Stimulated activated CD4-positive, alpha-beta T cell treated with anti-CD3 and anti-CD28 coated beads, Interleukin-15, amount 100 ng/mL, for 1 hour (primary cell): Measurements from ENCODE around the gene MTHFD1L.
"Not testable (repeated sequence)": the region's sequence is repeated elsewhere in the genome, so short reads cannot be mapped to it uniquely, and the experiment has no call there.

Experiments
- DNase-seq, 2 donors: peaks; one replicate each; pipeline ENCODE4 v3.0.0-alpha.2; 2020; ENCODE audit warnings: low read depth in 1 of 2, low spot score in 1 of 2

The MTHFD1L gene

DNA sequence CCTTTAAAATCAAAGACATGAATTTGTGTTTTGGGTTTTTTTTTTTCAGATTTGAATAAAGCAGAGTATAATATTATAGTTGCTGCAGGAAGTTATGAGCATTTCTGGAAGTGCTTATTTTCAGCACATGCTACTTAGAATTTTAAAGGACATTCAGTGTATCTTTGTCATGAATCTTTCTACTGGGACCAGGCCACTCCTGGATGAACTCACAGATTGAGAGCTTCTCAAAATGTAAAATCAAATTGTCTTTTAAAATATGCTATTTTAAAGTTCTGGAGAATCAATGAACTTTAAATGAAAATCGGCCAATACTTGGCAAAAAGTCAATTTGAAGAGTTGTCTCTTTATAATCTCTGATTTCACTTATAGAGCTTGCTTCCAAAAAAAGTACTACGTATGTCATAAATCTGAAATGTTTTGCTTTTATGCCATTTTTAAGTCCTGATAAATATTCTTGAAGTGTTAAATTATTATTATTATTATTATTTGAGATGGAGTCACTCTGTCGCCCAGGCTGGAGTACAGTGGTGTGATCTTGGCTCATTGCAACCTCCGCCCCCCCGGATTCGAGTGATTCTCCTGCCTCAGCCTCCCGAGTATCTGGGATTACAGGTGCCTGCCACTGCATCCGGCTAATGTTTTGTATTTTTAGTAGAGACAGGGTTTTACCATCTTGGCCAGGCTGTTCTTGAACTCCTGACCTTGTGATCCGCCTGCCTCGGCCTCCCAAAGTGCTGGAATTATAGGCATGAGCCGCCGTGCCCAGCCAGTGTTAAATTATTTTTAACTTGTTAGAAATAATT is 198.5 kb downstream of the MTHFD1L start:
- no peak for DNase-seq

DNA sequence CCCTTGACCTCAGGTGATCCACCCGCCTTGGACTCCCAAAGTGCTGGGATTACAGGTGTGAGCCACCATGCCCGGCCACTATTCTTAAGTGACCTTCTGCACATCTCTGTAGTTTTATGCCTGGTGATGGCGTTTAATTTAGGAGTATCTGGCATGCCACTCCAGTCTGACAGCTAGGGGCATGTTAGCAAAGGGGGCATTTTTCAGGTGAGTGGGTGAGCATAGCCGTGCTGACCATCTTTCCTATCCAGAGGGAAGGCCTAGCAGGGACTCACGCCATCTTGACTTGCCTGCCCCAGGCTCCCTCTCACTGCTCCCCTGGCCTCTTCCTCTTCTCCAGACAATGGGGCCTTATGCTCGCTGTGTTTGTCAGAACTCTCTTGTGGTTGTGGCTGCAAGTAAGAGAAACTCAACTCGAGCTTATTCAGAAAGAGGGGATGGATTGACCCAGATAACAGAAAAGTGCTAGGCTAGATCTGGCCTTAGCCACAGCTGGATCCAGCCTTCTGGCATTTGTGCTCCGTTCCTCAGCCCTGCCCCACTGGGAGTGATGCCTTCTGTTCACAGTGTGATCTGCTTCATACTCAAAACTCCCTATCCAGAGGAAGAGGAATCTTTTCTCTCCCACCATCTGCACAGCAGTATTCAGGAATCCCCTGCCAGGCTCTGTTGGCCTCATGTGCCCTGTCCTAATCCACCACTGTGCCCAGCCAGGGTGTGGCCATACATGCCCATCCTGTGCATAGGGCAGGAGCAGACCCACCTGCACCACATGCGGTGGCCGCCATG is 199.7 kb downstream of the MTHFD1L start:
- no peak for DNase-seq

DNA sequence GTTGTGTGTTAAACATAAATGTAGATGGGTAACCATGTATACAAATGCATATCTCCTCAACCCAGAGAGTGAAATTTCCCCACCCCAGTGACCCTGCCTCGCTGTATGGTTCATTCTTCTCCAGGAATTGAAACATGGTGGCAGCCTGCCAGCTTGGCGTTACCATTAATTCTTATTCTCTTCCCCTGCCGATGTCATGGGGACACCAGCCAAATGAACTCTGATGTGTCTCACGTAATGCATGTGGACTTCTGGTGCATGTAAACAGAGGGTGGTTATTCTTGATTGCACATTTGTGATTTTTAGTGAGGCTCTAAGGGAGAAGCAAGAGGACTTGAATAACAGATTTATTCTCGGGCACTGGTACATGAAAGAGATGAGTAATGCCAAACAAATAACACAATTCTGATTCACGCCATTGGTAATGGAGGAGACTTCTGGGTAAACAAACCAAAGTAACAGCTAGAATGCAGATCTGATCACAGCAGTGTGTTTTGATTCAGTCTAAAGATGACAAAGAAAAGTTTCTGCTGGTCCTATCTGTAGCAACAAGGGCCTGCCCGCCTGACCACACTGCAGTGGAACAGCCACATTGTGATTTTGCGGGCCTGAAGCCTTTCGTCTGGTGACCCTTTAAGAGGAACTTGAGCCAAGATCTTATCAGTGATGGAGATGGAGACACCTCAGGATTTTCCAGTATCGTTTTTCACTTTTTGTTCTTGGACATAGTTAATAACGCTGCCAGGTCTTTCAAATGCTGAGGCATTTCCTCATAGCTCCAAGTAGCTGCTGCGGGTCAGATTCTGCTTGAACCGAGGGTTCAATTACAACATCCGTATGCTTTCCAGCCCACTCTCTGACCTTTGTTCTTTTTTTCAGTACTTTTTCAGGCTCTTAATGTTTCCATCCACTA is 202.4 kb downstream of the MTHFD1L start:
- no peak for DNase-seq

DNA sequence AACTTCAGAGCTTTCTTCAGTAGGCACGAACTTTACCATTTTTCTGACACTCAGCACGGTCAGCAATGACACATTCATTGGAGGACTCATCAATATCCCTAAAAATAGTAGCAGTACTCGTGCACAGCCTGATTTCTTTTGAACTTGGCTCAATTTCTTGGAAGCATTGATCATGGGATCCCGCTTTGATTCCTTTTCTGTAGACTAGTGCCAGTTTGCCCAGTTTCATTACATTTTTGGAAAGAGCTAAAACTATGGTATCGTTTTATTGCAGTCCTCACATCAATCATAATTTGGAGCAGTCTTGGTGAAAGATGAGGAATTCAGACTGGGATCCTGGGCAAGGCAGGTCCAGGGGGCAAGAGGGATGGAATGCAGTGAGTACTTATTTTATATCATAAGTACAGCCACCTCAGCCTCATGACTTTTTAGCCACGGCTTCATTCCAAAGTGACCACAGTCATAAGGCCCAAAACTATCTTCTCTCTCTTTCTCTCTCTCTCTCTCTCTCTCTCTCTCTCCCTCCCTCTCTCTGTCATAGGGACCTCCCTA is 203.3 kb downstream of the MTHFD1L start:
- DNase-seq = no peak

DNA sequence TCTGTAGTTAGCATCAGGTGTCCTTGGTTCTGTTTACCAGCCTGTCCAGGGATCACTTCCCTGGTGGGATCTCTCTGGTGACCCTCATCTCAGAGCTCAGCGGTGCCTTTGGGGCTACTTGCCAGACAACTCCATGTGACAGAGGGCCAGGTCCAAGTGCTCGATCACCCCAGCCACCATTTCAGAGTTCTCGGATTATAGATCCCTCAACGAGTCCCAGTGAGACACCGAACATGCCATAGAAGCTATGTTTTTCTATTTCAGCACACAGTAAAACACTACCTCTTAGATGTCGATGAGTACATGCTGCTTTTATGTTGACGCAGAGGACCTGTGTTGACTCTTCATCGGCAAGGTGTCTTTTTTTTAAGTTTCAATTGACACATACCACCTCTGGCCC is 204.1 kb downstream of the MTHFD1L start:
- no peak for DNase-seq

DNA sequence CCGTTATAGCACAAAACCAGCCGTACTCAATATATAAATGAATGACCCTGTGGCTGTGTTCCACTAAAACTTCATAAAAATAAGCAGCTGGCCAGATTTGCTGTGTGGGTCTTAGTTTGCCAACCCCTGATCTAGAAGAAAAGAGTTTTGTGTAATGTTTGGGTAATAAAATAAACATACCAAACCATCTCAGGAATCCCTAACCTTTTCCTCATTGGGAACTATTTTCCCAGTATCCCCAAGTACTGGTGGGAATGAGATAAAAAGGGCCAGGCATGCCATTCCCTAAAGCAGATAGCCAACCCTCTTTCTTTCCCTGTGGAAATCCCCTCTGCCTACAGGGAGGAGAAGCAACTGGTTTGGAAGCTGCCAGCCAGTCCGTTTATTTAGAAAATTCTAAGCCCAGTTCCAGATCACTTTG is 205.1 kb downstream of the MTHFD1L start:
- no peak for DNase-seq

DNA sequence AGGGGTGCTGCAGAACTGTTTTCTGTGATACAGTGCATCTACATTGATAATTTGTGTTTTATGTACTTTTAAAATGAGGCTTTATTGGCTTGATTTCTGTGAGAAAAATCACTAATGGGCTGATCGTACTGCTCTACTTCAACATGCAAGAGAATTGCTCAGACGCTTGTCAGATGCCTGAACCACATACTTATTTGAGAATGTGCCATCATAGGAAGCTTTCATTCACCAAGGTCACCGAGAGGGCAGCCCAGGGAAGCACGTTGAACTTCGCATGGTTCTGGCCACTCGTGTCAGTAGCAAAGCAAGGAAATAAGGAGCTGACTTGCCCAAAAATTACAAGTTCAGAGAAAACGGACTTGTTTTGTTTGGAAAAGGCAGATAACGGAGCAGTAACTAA is 205.8 kb downstream of the MTHFD1L start:
- DNase-seq = no peak

DNA sequence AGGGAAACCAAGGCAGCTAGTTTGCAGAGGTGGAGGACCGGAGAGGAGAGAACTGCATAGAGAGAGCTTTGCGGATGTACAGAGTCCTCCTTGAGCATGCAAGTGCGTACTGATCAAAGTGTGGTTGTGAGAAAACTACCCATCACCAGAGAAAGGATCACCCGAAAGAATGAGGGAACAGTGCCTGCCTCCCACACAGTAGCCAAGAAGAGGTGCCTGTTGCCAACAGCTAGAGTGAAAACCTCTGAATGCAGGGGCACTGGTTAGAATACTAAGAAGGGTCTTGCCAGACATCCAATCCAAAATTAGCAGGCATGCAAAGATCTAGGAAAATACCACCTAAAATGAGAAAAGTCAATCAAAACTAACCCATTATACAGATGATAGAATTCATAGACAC is 207.6 kb downstream of the MTHFD1L start:
- DNase-seq = no peak

DNA sequence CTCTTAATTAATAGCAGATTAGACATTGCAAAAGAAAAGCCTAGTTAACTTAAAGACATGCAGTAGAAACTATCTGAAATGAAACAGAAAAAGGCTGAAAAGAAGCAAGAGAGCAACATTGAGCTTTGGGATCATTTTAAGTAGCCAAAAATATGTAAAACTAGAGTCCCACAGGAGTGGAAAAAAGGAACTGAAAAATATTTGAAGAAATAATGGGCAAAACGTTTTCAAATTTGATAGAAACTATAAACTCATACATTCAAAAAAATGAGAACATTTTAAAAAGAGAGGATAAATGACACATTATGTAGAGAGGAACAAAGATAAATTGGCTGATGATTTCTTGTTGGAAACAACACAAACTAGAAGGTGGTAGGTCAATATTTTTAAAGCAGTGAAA is 208.2 kb downstream of the MTHFD1L start:
- DNase-seq = no peak

DNA sequence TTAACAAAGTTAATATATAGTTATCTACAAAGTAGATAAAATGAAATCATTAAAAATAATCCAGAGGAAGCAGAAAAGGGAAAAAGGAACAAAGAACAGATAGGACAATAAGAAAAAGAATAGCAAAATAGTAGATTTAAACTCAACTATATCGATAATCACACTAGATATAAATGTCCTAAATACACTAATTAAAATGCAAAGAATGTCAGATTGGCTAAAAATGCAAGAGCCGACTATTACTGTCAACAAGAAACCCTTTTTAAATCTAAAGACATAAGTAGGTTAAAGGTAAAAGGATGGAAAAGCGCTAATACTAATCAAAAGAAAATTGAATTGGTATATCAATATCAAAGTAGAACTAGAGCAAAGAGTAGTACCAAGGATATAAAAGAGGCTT is 209.5 kb downstream of the MTHFD1L start:
- no peak for DNase-seq

DNA sequence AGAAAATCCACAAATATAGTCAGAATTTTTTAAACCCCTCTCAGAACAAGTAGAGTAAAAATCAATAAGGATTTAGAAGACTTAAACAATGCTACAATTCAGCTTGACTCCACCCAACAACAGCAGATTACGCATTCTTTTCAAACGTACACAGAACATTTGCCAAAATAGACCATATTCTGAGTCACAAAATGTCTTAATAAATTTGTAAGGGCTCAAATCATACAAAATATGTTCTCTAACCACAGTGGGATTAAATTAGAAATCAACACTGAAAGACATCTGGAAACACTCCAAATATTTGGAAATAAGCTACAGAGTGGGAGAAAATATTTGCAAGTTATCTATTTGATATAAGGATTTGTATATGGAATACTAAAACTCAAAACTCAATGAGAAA is 210.0 kb downstream of the MTHFD1L start:
- no peak for DNase-seq

DNA sequence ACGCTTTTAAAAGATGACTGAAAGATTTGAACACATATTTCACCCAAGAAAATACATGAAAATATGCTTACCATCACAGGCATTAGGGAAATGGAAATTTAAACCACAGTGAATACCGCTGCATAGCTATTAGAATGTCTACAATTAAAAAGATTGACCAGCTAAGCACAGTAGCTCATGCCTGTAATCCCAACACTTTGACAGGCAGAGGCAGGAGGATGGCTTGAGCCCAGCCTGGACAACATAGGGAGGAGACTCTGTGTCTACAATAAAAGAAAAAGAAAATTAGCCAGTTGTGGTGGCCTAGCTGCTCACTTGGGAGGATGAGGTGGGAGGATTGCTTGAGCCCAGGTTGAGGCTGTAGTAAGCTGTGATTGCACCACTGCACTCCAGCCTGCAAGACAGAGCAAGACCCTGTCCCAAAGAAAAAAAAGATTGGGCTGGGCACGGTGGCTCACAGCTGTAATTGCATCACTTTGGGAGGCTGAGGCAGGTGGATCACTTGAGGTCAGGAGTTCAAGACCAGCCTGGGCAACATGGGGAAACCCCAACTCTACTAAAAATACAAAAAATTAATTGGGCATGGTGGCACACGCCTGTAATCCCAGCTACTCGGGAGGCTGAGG is 210.5 kb downstream of the MTHFD1L start:
- DNase-seq = no peak

DNA sequence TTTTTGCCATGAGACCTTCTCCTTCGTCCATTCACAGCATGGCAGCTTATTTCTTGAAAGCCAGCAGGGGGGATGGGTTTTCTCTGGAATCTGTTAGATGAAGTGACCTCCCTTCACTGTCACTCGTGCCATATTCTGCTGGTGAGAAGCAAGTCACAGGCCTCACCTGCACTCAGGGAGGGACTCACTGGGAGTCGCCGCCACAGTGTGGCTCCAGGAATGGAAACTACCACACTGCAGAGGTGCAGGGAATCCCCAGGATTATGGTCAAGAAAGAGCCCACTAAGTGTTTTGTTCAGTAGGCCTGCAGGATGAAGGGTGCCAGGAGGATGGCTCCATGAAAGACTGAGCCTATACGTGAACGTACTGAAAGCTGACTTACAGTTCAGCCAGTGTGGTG is 213.2 kb downstream of the MTHFD1L start:
- no peak for DNase-seq

DNA sequence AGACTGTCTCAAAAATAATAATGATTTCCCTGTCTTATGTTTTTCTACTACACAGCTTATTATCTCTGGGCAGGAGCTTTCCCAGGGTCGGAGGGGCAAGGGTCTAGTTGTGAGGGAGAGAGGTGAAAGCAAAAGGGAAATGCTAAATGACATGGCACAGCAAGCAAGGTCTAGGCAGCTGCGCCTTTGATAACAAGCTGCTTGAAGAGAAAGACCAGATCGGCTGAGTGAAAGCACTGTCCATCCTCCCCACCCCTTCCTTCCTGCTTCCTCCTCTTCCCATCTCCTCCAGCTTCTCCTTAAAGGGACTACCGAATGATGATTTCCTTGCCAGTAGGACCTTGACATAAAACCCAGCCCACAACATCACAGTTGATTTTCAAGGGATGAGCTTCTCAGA is 216.2 kb downstream of the MTHFD1L start:
- DNase-seq = no peak

DNA sequence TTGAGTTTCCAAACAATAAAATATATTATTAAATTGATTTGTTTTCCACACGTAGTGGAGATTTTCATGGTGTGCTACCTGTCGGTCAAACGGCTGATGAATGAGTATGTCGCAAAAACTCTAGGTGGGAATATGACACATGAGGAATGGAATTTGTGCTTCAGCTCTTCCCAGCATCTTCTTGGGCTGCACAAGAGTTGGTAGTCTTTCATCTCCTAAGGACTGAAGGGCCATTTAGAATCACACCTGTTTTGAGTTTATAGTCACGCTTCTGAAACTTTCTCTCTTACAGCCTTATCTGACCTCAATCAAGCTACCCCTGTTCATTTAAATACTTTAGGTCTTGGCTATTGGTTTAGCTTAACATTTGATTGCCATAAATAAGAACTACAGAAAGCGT is 216.6 kb downstream of the MTHFD1L start:
- no peak for DNase-seq

DNA sequence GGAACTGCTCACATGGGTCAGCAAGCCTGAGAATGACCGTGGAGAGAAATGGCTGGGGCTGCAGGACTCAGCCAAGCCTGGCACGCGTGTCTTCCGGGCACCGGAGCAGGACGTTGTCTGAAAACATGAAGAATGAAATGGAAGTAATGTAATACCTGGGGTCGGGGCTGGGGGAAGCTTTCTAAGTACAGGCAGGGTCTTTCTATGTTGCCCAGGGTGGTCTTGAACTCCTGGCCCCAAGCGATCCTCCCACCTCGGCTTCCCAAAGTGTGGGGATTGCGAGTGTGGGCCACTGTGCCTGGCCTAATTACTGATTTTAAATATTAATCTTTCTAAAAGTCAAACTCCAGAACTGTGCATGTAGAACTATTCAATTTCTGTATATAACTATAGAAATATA is 218.8 kb downstream of the MTHFD1L start:
- no peak for DNase-seq

DNA sequence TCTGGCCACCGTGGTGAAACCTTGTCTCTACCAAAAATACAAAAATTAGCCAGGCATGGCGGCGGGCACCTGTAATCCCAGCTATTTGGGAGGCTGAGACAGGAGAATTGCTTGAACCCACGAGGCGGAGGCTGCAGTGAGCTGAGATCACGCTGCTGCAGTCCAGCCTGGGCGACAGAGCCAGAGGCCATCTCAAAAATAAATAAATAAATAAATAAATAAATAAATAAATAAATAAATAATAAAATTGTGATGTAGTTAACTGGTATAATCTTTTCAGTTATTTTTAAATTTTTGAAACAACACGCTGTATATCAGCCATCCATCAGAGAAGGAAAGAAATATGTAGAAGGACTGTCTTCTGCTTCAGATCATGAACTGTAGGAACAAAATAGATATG is 221.6 kb downstream of the MTHFD1L start:
- not testable (repeated sequence) for DNase-seq

DNA sequence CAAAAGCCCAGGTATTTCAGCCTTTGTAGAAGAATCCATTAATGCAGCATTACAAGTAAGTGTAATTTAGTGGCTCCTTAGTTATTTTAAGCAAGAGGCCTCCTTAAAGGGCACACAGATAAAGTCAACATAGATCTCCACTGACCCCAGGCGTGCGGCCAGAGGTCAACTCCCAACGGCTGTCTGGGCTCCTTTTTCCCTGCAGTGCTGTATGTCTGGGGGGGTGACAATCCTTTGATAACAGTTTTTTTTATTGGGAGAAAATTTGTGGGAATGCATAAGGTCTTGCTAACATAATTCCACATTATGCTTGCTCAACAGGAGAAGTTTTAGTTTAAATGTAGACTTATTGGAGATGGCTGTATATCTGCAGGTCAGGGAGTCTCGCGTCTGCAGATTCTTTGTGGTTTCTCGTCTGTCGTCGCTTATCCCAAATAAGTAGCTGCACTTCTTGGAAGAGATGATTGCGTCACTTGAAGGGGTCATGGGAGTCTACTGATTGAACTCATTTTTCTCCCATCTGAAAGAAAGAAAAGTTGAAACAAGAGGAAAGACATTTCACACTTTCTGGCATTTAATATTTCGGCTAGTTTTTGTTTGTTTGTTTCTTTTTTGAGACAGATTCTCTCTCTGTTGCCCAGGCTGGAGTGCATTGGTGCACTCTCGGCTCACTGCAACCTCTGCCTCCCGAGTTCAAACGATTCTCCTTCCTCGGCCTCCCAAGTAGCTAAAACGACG is 222.5 kb downstream of the MTHFD1L start:
- DNase-seq = no peak

DNA sequence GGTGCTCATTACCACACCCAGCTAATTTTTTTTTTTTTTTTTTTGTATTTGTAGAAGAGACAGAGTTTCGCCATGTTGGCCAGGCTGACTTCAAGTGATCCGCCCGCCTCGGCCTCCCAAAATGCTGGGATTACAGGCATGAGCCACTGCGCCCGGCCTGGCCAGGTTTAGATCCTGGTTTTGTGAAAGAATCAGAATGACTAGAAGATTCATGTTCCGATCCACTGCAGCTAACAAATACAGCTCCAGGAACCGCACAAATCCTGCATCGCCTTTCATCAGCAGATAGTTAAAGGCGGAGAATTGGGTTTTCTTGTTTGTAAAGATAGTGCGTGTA is 223.1 kb downstream of the MTHFD1L start:
- no peak for DNase-seq

DNA sequence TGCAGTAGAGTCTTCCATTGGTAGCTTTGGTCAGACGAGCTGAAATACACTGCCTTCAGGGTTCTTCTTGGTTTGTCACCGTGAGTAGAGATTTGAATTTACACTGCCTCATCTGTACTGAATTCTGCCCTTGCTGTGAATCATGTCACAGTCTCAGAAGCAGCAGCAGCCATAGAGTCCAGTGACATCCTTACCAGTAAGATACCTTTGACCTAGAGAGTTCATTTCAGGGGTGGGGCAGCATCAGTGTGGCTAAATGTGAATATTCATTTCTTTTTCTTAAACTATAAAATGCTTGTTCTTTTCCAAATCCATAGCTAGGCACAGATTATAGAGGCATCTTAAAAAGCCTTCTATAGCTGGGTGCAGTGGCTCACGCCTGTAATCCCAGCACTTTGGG is 223.5 kb downstream of the MTHFD1L start:
- DNase-seq = no peak
